ENCODE results near the gene OR2T10.
"Not testable (repeated sequence)": the region's sequence is repeated elsewhere in the genome, so short reads cannot be mapped to it uniquely, and the experiment has no call there.

Gene OR2T10

GRCh38 chr1:248596615-248597014 lies 885 bp downstream of the OR2T10 start:
- DNase-seq (ENCODE audit: low read depth in 1 of 2, low spot score in 1 of 2), result no peak

DNA sequence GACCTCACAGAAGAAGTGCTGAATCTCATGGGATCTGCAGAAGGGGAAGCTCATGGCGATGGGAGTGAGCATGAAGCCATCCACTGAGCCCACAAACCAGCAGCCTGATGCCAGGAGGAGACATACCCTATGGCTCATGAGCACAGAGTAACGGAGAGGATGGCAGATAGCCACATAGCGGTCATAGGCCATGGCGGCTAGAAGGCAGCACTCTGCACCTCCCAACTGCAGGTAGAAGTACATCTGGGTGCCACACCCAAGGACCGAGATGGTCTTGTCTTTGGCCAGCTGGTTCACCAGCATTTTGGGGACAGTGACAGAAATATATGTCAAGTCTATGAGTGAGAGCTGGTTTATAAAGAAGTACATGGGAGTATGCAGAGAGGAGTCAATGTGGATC lies 4.3 kb downstream of the OR2T10 start:
- no peak for DNase-seq (ENCODE audit: low read depth in 1 of 2, low spot score in 1 of 2)

DNA sequence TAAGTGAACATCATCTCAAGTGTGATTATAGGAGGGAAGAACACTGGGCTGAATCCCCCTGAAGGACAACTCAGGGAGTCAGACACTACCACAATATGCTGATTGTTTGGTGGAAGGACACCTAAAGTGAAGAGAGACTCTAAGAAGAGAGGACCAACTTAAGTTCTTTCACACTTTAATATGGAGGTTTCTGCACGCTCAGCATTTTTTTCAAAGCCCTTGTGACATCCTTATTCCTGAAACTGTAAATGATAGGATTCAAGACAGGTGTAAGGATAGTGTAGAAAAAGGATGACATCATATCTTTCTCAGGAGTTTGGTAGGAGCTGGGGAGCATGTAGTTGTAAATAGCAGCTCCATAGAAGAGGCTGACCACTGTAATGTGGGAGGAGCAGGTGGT lies 4.8 kb downstream of the OR2T10 start:
- no peak for DNase-seq (ENCODE audit: low read depth in 1 of 2, low spot score in 1 of 2)

DNA sequence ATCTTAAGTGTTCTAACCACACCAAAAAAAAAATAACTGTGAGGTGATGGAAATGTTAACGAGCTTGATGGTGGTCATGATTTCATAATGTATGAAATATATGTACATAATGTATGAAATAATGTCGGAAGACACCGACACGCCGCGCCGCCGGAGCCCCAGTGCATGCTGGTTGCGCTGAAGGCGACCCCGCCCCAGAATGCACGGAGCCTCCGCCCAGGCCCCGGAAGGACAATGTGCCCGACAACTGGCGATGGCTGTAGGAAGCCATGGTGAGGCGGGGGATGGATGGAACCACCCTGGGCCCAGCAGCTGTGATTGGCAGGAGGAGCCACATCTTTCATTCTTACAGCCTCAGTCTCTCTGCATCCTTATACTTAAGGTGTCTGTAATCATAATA lies 7.4 kb downstream of the OR2T10 start:
- no peak for DNase-seq (ENCODE audit: low read depth in 1 of 2, low spot score in 1 of 2)

DNA sequence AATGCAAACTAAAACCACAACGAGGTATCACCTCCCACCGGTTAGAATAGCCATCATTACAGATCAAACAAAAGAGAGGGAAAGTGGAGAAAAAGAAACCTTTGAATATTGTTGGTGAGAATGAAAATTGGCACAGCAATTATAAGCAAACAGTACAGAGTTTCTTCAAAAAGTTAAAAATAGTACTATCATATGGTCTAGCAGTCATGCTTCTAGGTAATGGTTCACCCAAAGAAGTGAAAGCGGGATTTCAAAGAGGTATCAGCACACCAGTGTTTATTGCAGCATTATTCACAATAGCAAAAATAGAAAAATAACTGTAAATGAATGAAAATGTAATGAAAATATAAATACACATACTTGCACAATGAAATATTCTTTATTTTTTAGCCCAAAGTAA lies 8.2 kb downstream of the OR2T10 start:
- DNase-seq (ENCODE audit: low read depth in 1 of 2, low spot score in 1 of 2), result no peak

DNA sequence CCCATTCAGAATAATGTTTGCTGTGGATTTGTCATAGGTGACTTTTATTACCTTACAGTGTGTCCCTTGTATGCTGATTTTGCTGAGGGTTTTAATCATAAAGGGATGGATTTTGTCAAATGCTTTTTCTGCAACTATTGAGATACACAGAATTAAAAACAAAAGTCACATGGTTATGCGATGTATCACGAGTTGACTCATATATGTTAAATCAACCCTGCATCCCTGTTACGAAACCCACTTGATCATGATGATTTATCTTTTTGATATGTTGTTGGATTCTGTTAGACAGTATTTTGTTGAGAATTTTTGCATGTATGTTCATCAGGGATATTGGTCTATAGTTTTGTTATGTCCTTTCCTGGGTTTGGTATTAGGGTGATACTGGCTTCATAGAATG lies 12.2 kb downstream of the OR2T10 start:
- no peak for DNase-seq (ENCODE audit: low read depth in 1 of 2, low spot score in 1 of 2)

DNA sequence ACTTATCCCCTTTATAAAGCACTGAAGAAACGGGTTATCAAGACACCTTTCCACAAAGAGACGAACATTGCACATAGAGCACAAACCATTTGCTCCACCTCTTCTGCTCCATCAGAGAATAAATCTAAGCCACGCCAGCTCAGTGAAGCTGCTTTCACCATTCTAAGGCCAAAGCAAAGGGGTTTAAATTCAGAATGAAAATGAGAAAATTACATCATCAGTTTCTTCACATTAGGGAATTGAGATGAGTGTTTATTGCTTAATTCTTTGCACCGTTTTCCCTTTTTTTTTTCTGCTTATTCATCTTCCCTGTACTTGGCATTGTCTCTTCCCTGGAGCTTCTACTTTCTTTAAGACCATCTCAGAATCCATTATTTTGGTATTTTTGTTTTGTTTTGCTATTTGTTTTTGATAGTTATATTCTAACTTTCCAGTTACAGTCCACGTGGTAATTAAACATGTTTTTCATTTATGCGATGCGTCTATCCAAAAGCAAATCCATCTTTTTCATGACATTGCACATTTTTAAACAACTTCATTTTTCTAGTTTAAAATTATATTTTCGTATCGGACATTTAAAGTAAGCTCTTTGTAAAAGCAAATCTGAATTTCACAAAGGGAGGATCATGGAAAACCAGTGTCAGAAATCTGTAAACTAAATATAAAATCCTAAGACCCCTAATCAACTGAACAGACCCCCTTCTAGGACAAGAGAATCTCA lies 21.1 kb downstream of the OR2T10 start:
- no peak for DNase-seq (ENCODE audit: low read depth in 1 of 2, low spot score in 1 of 2)

GRCh38 chr1:248574657-248575056 lies 22.8 kb downstream of the OR2T10 start, which contains the start of gene OR2T34:
Gene OR2T34, minus strand, starts transcription at chr1:248574757. Its CDS starts 0 bp downstream, at chr1:248574757.
- DNase-seq (ENCODE audit: low read depth in 1 of 2, low spot score in 1 of 2), result not testable (repeated sequence)

DNA sequence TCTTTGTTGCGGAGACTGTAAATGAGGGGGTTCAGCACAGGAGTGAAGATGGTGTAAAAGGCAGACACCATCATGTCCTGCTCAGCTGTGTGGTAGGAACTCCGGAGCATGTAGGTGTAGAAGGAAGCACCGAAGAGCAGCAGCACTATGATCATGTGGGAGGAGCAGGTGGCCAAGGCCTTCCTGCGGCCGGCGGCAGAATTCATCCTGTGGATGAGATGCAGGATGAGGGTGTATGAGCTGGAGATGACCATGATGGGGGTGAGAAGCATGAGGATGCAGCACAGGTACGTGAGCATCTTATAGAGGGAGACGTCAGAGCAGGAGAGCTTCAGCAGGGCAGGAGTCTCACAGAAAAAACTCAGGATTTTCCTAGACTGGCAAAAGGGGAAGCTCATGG lies 23.6 kb downstream of the OR2T10 start:
- not testable (repeated sequence) for DNase-seq (ENCODE audit: low read depth in 1 of 2, low spot score in 1 of 2)

DNA sequence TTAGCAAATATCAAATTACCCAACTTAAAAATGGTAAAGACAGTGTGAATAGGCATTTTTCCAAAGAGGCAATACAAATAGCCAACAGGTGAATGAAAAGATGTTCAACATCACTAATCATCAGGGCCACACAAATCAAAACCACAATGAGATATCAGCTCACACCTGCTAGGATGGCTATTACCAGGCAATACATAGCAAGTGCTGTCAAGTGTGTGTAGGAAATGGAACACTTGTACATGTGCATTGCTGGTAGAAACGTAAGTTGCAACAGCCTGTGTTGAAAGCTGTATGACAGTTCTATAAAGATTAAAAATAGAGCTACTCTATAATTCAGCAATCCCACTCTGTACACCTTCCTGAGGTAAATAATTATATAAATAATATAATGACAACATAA lies 25.5 kb downstream of the OR2T10 start:
- DNase-seq (ENCODE audit: low read depth in 1 of 2, low spot score in 1 of 2), result not testable (repeated sequence)

- DNase-seq (ENCODE audit: low read depth in 1 of 2, low spot score in 1 of 2), result not testable (repeated sequence)
Measured at GRCh38 chr1:248570811-248571210, 26.7 kb downstream of the OR2T10 start.

GRCh38 chr1:248569049-248569448 lies 28.5 kb downstream of the OR2T10 start:
- not testable (repeated sequence) for DNase-seq (ENCODE audit: low read depth in 1 of 2, low spot score in 1 of 2)

DNA sequence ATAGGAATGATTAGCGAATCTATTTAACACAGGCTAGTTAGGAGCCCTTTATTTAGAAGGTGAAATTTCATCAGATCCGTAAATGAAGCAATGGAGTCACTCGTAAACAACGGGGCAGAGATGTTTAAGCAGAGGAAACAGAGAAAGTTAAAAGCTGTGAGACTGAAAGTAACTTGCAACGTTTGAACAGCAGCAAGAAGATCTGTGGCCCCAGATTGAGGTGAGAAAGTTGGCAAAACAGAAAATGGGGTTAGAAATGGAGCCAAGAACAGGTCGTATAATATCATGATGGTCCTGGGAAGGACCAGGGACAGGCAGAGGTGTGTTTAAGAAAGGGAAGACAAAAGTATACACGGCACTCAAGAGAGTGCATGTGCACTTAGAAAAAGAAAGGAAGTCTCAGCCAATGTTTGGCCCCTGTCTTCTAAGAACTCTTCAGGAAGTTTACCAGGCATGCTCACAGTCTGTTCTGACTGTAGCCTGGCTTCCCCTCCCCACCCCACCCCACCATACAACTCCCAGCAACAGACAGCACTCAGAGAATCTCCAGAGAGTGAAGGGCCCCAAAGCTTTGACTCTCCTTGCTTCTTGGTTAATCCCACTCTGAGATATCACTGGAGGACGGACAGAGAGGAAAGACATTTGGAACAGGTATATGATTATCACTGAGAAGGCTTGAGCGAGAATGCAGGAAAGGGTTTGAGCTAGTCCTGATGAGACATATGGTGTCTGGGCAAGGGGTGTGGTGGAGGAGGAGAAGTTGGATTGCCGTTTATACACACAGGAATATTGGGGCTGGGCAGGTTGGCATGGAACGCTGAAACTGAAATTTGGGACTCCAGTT lies 31.7 kb downstream of the OR2T10 start:
- not testable (repeated sequence) for DNase-seq (ENCODE audit: low read depth in 1 of 2, low spot score in 1 of 2)

GRCh38 chr1:248562672-248563071 lies 34.8 kb downstream of the OR2T10 start, which contains the start of gene OR2T29:
Gene OR2T29, minus strand, starts transcription at chr1:248562772. Its CDS starts 3,281 bp downstream, at chr1:248559491.
- not testable (repeated sequence) for DNase-seq (ENCODE audit: low read depth in 1 of 2, low spot score in 1 of 2)

- not testable (repeated sequence) for DNase-seq (ENCODE audit: low read depth in 1 of 2, low spot score in 1 of 2)
Measured at GRCh38 chr1:248551027-248551426, 46.5 kb downstream of the OR2T10 start.

DNA sequence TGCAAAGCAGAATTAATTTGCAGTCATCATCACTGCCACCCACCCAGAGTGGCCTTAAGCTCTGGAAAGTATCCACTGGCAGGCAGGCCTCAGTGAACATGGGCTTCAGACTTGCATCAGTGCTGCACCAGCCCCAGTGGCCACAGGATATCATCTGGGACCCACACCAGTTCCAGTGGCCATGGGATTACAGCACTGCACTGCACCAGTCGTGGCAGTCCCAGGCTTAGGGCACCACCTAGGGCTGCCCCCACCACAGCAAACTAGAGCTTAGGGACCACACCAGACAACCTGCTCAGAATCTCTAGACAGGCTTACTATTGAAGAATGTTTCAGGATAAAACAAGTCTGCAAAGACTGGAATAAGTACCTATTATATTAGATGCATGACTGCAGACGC lies 50.1 kb downstream of the OR2T10 start:
- DNase-seq (ENCODE audit: low read depth in 1 of 2, low spot score in 1 of 2), result not testable (repeated sequence)
